AG04450 (cell line): ENCODE results near the gene LPCAT1. TPM values are rescaled to one million over a fixed set of nuclear protein-coding genes. Genes with fewer than 3 reads are reported as not detected.
A peak's percentile ranks its signal among the peaks of the same experiment; 100 is the strongest.

Source experiments
- CTCF ChIA-PET: fragments of 300-600, 350-600 bp; formaldehyde crosslinking; extraction: SDS; loops from one replicate; lab custom pipeline; 2022; ENCODE audit warnings: antibody characterized with exemption, inconsistent platforms; lab: Charles Lee
- POLR2A ChIA-PET: fragments of 350-600 bp; formaldehyde crosslinking; extraction: SDS; loops from one replicate; lab custom pipeline; 2021; ENCODE audit warnings: antibody characterized with exemption, inconsistent platforms; lab: Yijun Ruan, JAX
- DNase-seq: peaks from one replicate; pipeline ENCODE4 v3.0.0-alpha.2; 2011; ENCODE audit warnings: low read depth, low spot score
- H3K27ac ChIP-seq: one replicate; pipeline ENCODE4 v1.5.1; 2012; ENCODE audit warnings: low read depth, low read length, control low read depth
- H3K27me3 ChIP-seq: one replicate; pipeline ENCODE4 v1.6.0; 2012; ENCODE audit warnings: low read length; ENCODE audit not compliant: control insufficient read depth, insufficient read depth
- H3K4me3 ChIP-seq: 2 replicates; pipeline ENCODE4 v1.5.1; 2011; ENCODE audit warnings: mild to moderate bottlenecking, low read depth, low read length, control low read depth
- H3K9me3 ChIP-seq: 2 replicates; pipeline ENCODE4 v1.5.1; 2012; ENCODE audit warnings: low read length; ENCODE audit not compliant: control insufficient read depth, insufficient read depth
- polyA plus RNA-seq: library from polyadenylated mRNA; depleted of rRNA; stranded (reverse); fragments of >200 nt; gene quantifications from 2 replicates; pipeline ENCODE4 v1.2.3, GENCODE V29; 2011
- TF ChIP-seq, protein P1 (sequence below): IDR thresholded peaks from 2 replicates; pipeline ENCODE4 v1.5.1; 2011; ENCODE audit warnings: low read depth, low read length, control low read depth, inconsistent platforms

Gene LPCAT1
- polyA plus RNA-seq, 1 experiment = 23.4 TPM

DNA sequence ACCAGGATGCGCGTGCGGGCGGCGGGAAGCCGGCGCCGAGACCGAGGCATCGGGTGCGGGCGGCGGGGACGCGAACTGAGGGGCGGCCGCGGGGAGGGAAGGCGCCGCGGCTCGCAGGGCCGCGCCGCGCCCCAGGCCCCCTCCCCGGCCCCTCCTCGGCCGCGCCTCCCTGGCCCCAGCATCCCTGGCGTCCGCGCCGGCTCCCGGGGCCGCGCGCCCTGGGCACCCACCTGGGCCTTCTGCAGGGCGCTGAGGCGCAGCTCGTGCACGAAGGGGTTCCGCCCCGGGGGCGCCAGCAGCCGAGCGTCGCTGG, 324 bp downstream of the LPCAT1 start:
- Histone ChIP-seq H3K4me3 (peak overlapping the region; percentile 75), H3K27me3 (peaks cover 4% of the 10 kb centered on the region), H3K9me3 (no peaks in the 10 kb centered on the region; the same call in 1 of the 2 replicates), H3K27ac (no peak overlapping the region)
- no peak for DNase-seq
- TF ChIP-seq, protein P1, sequence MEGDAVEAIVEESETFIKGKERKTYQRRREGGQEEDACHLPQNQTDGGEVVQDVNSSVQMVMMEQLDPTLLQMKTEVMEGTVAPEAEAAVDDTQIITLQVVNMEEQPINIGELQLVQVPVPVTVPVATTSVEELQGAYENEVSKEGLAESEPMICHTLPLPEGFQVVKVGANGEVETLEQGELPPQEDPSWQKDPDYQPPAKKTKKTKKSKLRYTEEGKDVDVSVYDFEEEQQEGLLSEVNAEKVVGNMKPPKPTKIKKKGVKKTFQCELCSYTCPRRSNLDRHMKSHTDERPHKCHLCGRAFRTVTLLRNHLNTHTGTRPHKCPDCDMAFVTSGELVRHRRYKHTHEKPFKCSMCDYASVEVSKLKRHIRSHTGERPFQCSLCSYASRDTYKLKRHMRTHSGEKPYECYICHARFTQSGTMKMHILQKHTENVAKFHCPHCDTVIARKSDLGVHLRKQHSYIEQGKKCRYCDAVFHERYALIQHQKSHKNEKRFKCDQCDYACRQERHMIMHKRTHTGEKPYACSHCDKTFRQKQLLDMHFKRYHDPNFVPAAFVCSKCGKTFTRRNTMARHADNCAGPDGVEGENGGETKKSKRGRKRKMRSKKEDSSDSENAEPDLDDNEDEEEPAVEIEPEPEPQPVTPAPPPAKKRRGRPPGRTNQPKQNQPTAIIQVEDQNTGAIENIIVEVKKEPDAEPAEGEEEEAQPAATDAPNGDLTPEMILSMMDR = no peak
- CTCF ChIA-PET = no interaction called here
- POLR2A ChIA-PET = interaction anchor here (1.4 kb wide), 1 partner anchor 85 kb away, joined by 3 read pairs; no protein-coding TSS in a partner anchor

DNA sequence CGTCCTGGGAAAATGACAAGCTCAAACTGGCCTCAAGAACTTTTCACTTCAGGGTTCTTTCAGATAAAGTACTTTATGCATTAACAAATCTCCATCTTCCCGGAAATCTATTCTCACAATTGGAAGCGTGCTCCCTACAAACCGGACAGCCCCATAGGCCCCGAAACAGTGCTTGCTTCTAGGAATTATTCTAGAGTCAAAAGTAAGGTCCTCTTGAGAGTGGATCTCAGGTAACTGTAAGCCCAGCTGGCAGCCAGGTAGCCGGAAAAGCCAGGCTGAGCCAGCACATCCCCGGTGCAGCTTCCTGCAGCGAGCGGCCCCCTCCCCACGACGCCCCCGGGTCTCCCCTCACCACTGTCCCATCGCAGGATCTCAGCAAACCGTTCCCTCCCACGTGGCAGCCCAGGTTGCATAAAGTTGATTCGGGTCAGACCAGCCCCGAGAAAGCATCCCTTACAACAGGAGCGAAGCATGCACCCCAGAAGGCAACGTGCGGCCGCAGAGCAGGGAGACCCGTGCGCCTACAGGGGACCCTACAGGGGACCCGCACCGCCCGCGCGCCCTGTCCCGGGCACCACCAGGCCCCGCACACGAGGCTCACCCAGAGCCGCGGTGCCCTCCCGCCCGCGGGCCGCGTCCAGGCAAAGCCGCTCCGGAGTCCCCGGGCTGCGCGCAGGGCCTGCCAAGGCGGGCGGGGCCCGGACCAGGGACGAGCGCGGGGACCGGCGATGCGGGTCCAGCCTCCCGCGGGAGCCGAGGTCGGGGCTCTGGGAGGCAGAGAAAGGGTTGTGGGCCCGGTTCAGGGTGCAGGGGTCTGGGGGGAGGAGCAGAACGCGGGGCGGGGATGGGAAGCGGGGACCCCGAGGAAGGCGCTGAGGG, 920 bp downstream of the LPCAT1 start:
- POLR2A ChIA-PET = interaction anchor here (1.0 to 1.4 kb wide), 2 partner anchors 46 to 86 kb away, joined by 3 read pairs; no protein-coding TSS in a partner anchor
- no peak for DNase-seq
- peak overlapping the region; percentile 75 for H3K4me3 ChIP-seq
- TF ChIP-seq, protein P1 = no peak
- peaks cover 4% of the 10 kb centered on the region for H3K27me3 ChIP-seq
- CTCF ChIA-PET = interaction anchor here (0.6 to 1.2 kb wide), 2 partner anchors 14 to 122 kb away, joined by 3 read pairs; no protein-coding TSS in a partner anchor
- H3K27ac ChIP-seq = peak overlapping the region; percentile 75
- H3K9me3 ChIP-seq = no peaks in the 10 kb centered on the region; the same call in 1 of the 2 replicates

DNA sequence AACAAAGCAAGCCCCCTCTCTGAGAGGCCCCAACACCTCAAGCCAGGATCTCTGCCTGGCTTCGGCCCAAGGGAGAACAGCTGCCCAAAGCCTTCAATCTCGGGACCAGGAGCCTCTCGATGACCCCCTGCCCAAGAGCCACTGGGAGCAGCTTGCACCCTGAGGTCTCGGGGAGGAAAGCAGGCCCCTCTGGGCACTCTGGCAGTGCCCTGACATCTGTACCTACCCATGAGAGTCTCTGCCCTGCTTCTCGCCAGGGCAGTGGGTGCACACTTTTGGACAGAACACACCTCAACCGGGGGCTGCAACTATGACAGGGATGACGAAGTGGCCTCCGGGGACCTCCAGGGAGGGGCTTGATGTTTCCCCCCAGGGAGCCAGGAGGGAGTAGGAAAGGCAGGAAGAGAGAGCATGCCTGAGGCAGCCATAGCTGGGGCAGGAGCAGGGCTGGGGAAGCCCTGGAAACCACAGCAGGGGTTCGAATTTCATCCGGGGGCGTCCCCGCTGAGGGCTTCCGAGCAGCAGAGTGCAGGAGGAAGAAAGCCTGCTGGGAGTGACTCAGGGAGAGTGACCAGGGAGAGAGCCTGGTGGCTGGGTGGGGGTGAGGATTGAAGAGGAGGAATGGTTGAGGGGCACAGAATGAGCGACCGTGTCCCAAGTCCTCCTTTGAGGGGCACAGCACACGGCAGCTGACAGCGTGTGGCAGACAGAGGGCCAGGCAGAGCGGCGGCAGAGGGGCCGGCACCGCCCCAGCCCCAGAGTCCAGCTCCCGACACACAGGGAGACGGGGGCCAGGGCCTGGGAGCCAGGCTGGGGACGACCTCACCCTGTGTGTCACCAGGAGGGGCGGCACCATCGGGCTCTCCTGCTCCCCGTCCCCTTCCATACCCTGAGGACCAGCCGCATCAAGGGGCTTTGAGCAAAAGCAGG, 1.8 kb downstream of the LPCAT1 start:
- CTCF ChIA-PET = interaction anchor here (0.6 to 1.5 kb wide), 3 partner anchors 15 to 123 kb away, joined by 3 read pairs; no protein-coding TSS in a partner anchor
- peaks cover 2% of the 10 kb centered on the region for H3K27me3 ChIP-seq
- peak overlapping the region; percentile 75 for H3K27ac ChIP-seq
- H3K4me3 ChIP-seq = peak overlapping the region; percentile 75
- TF ChIP-seq, protein P1 = no peak
- POLR2A ChIA-PET = interaction anchor here (1.0 to 1.3 kb wide), 2 partner anchors 10 to 47 kb away, joined by 3 read pairs; no protein-coding TSS in a partner anchor
- peak; percentile 44 for DNase-seq
- H3K9me3 ChIP-seq = no peaks in the 10 kb centered on the region; the same call in 1 of the 2 replicates

DNA sequence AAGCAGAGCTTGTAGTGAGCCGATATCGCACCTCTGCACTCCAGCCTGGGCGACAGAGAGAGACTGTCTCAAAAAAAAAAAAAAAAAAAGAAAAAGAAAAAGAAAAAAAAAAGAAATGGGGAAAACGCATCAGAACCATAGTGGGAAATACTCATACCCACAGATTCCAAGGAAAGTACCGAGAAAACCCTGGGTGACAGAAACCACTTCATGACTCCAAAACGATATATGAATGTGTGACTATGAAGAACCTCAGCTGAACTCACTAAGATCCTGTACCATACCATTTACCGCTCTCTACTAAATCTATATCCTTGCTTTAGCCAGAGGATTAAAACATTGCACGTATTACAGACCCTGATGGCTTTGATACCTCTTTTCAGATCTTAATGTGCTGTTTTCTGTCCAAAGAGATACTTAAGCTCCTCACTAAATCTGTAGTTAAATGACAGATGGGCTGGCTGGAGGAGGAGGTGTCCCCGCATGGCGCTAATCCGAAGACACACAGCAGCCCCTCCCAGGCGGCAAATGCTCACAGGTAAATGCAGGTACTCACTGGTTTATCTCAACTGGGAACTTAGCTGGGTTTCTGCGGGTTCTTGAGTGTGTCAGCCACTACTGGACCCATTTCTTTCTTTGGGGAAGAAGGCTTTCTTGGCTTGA, 2.8 kb downstream of the LPCAT1 start:
- Histone ChIP-seq H3K27me3 (peaks cover under 1% of the 10 kb centered on the region), H3K9me3 (no peaks in the 10 kb centered on the region; the same call in 1 of the 2 replicates), H3K27ac (no peak overlapping the region), H3K4me3 (no peak overlapping the region)
- TF ChIP-seq, protein P1 = no peak
- DNase-seq = no peak
- ChIA-PET CTCF (interaction anchor here (1.5 kb wide), 1 partner anchor 124 kb away, joined by 3 read pairs; no protein-coding TSS in a partner anchor), POLR2A (interaction anchor here (1.3 kb wide), 1 partner anchor 9 kb away, joined by 3 read pairs; no protein-coding TSS in a partner anchor)
